OCI-LY3 (cell line): ENCODE measurements around the gene RUNX2.

ENCODE experiments used
- H2AFZ ChIP-seq: fragments of 200-600, 300-600 bp; shearing (Covaris generic); 2 replicates; pipeline ENCODE4 v1.6.0; 2014; ENCODE audit warnings: antibody characterized with exemption, low read depth, low read length
- H3K27ac ChIP-seq: fragments of 200-600, 300-600 bp; sonication (generic); 2 replicates; pipeline ENCODE4 v1.5.1; 2014; ENCODE audit warnings: mild to moderate bottlenecking, low read length, moderate library complexity, mixed read lengths
- H3K27me3 ChIP-seq: fragments of 200-600, 300-600 bp; sonication (generic); 2 replicates; pipeline ENCODE4 v1.6.1; 2014; ENCODE audit warnings: low read depth, low read length, mixed read lengths
- H3K36me3 ChIP-seq: fragments of 200-600, 300-600 bp; sonication (generic); replicated peaks from 2 replicates; pipeline ENCODE3; 2014; ENCODE audit warnings: low read depth, low read length, mixed read lengths
- H3K4me1 ChIP-seq: fragments of 300-600, 200-600 bp; sonication (generic); 2 replicates; pipeline ENCODE4 v1.6.1; 2014; ENCODE audit warnings: low read length, mixed read lengths
- H3K4me2 ChIP-seq: fragments of 200-600, 300-600 bp; sonication (generic); 2 replicates; pipeline ENCODE4 v1.6.1; 2014; ENCODE audit warnings: low read length, mixed read lengths
- H3K4me3 ChIP-seq: fragments of 300-600, 200-600 bp; sonication (generic); 2 replicates; pipeline ENCODE4 v1.5.1; 2014; ENCODE audit warnings: antibody characterized with exemption, mild to moderate bottlenecking, low read length, moderate library complexity
- H3K79me2 ChIP-seq: fragments of 300-600, 200-600 bp; shearing (Covaris generic); 2 replicates; pipeline ENCODE4 v1.6.1; 2014; ENCODE audit warnings: mild to moderate bottlenecking, low read length, mixed read lengths
- H3K9ac ChIP-seq: fragments of 300-600, 200-600 bp; shearing (Covaris generic); 2 replicates; pipeline ENCODE4 v1.6.0; 2014; ENCODE audit warnings: mild to moderate bottlenecking, low read length, moderate library complexity
- H3K9me3 ChIP-seq: fragments of 200-600, 300-600 bp; shearing (Covaris generic); 2 replicates; pipeline ENCODE4 v1.6.1; 2014; ENCODE audit warnings: low read length, mixed read lengths; ENCODE audit not compliant: insufficient read depth
- H4K20me1 ChIP-seq: fragments of 200-600, 300-600 bp; sonication (generic); 2 replicates; pipeline ENCODE4 v1.6.1; 2016; ENCODE audit warnings: low read length, mixed read lengths; ENCODE audit not compliant: insufficient read depth
- CTCF ChIP-seq: fragments of 200-600, 300-600 bp; sonication (generic); IDR thresholded peaks from 2 replicates; pipeline ENCODE4 v1.5.1; 2014; ENCODE audit warnings: antibody characterized with exemption, low read length, low read depth
- EZH2phosphoT487 ChIP-seq: fragments of 200-600 bp; shearing (Covaris generic); IDR thresholded peaks from 2 replicates; pipeline ENCODE4 v1.6.1; 2018; ENCODE audit warnings: antibody characterized with exemption, mixed run types, low read depth

Gene RUNX2

DNA sequence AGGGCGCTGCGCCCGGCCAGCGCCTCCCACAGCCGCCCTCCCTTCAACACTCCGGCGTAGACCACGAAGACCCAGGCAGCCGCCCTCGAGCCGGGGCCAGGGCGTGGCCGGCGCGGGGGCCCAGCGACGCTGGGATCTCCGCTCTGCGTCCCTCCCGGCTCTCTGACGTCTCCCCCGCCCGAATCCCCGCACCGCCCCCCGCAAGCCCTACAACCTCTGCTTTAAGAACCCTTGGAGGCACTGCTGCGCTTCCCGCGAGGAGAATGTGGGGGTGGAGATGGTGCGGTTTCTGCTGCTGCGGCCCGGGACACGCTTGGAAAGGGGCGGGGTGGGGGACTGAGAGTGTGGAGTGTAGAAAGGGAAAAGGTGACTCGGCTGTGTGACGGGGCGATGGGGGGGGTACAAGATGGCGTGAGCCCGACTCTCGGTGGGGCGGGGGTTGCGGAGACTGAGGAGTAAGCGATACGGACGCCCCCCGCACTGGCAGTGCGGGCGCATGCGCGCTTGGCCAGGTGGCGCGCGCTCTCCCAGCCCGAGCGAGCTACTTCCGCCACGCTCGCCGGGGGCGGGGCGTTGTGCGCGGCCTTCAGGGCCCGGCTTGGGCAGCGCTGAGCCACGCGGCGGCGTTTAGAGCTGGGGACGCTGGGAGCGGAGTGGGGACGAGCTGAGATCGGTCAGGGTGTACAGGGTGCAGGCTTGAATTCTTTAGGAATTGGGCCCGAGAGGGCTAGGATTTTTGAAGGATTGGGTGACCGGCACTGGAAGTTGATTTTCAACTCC, 49.6 kb downstream of the RUNX2 start, which contains the start of gene SUPT3H:
Gene SUPT3H, minus strand, starts transcription at position 381 of the 780 bp plus-strand sequence.
- H3K27me3 ChIP-seq: no peaks in the 10 kb centered on the region
- peak within 1 kb of the TSS; percentile 84 for H3K27ac ChIP-seq
- H3K36me3 ChIP-seq: no peaks in the 10 kb centered on the region
- no peaks in the 10 kb centered on the region for H3K9me3 ChIP-seq
- H4K20me1 ChIP-seq: no peaks in the 10 kb centered on the region
- peak within 1 kb of the TSS; percentile 92 for H3K4me2 ChIP-seq
- TF ChIP-seq EZH2phosphoT487 (no peak), CTCF (no peak; the same call in 1 of the 2 replicates)
- H3K9ac ChIP-seq: peak within 1 kb of the TSS; percentile 94
- H2AFZ ChIP-seq: peak within 1 kb of the TSS; percentile 97
- H3K4me1 ChIP-seq: peaks cover 10% of the 10 kb centered on the region
- peaks cover 8% of the 10 kb centered on the region for H3K79me2 ChIP-seq
- peak within 1 kb of the TSS; percentile 88 for H3K4me3 ChIP-seq

GRCh38 chr6:45378334-45378926, 50.3 kb downstream of the RUNX2 start:
- Histone ChIP-seq H3K4me2 (peak overlapping the region; percentile 92), H3K4me1 (peaks cover 10% of the 10 kb centered on the region), H2AFZ (peak overlapping the region; percentile 86), H3K4me3 (peak overlapping the region; percentile 88), H3K9me3 (no peaks in the 10 kb centered on the region), H4K20me1 (no peaks in the 10 kb centered on the region), H3K27me3 (no peaks in the 10 kb centered on the region), H3K9ac (peak overlapping the region; percentile 94), H3K36me3 (no peaks in the 10 kb centered on the region), H3K79me2 (peaks cover 8% of the 10 kb centered on the region), H3K27ac (peak overlapping the region; percentile 84)
- TF ChIP-seq CTCF (no peak), EZH2phosphoT487 (no peak)

DNA sequence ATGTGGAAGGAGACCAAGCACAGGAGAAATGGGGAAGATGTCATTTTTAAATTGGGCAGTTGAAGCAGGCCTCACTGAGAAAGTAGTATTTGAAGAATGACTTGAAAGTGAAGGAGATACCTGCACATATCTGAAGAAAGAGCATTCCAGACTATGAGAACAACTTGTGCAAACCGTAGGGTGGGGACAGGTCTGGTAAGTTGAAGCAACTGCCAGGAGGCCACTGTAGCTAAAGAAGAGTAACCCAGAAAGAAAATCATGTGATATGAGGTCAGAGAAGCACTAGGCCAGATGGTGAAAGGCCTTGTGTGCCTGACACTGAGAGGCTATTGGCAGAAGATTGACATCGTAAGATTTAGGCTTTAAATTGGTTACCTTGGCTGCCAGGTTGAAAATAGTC, 54.3 kb downstream of the RUNX2 start:
- Histone ChIP-seq H2AFZ (no peak overlapping the region), H3K27ac (no peak overlapping the region), H3K4me1 (0 out of 2 replicates have a peak, but pooled peaks cover 4% of the 10 kb centered on the region), H3K4me3 (no peak overlapping the region), H4K20me1 (no peaks in the 10 kb centered on the region), H3K79me2 (no peaks in the 10 kb centered on the region), H3K9me3 (no peaks in the 10 kb centered on the region), H3K27me3 (no peaks in the 10 kb centered on the region; the same call in 1 of the 2 replicates), H3K36me3 (no peaks in the 10 kb centered on the region), H3K4me2 (no peak overlapping the region), H3K9ac (no peak overlapping the region)
- TF ChIP-seq CTCF (no peak), EZH2phosphoT487 (no peak)

DNA sequence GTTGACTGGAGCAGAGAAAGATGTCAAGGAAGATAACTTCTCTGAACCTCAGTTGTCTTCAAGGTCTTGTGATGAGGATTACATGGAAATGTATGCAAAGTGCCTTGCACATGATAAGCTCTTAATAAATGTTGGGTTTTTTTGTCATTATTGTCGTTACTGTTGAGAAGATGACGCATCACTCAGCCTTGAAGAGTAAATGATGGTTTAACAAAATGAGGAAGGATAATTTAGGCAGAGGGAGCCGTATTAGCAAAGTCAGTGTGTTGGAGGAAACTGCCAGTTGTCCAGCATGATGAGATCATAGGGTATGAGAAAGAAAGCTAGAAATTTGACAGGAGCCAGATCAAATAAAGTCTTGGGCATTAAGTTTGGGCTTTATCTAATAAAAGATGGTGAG, 58.4 kb downstream of the RUNX2 start:
- Histone ChIP-seq H3K9me3 (no peaks in the 10 kb centered on the region), H3K4me2 (no peak overlapping the region), H3K4me3 (no peak overlapping the region), H3K4me1 (no peaks in the 10 kb centered on the region), H3K27me3 (no peaks in the 10 kb centered on the region; the same call in 1 of the 2 replicates), H3K27ac (no peak overlapping the region), H3K79me2 (no peaks in the 10 kb centered on the region), H4K20me1 (no peaks in the 10 kb centered on the region), H3K9ac (no peak overlapping the region), H3K36me3 (no peaks in the 10 kb centered on the region), H2AFZ (no peak overlapping the region)
- no peak for TF ChIP-seq CTCF
- no peak for TF ChIP-seq EZH2phosphoT487
